Renal cortex interstitium (tissue), 11 donors: Measurements from ENCODE around the gene LIMS2. TPM values are rescaled to one million over a fixed set of nuclear protein-coding genes. Genes with fewer than 3 reads are reported as not detected.

Source experiments
- DNase-seq, 11 donors: peaks; one replicate each; pipeline ENCODE4 v3.0.0-alpha.2; 2013; ENCODE audit warnings: low read depth in 9 of 11, low spot score in 4 of 11; ENCODE audit errors: extremely low read depth in 1 of 11
- polyA plus RNA-seq, 3 donors: library from polyadenylated mRNA; unstranded; fragments of 120-200 nt; gene quantifications; one replicate each; pipeline ENCODE4 v1.2.1, GENCODE V29; 2013; ENCODE audit not compliant: insufficient read length in 3 of 3

The LIMS2 gene
- polyA plus RNA-seq, 3 donors, result 17.0 to 23.2 (median 22.1) TPM

DNA sequence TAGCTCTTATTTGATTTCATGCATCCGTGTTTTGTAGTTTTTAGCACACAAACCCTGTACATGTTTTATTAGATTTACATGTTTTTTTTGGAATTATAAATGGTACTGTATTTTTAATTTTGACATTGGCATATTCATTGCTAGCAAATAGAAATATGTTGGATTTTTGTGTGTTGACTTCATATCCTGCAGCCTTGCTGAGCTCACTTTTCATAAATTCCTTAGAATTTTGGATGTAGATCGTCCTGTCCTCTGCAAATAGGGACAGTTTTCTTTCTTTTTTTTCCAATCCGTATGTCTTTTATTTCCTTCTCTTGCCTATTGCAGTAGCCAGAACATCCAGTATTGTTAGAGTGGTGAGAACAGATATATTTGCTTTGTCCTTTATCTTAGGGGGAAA lies 76.1 kb downstream of the LIMS2 start:
- no peak for DNase-seq

- no peak for DNase-seq
Measured at GRCh38 chr2:127598711-127599110, 76.6 kb downstream of the LIMS2 start.

DNA sequence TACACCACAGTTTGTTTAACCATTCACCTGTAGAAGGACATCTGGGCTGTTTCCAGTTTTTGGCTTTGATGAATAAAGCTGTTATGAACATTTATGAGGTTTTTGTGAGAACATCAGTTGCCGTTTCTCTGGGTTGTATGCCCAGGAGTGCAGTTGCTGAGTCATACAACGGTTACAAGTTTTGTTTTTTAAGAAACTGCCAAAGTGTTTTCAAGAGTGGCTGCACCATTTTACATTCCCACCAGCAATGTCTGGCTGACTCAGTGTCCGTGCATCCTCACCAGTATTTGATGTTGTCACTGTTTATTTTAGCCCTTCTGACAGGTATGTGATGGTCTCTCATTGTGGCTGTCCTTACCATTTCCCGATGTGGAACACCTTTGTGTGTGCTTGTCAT lies 77.3 kb downstream of the LIMS2 start:
- DNase-seq, result no peak

DNA sequence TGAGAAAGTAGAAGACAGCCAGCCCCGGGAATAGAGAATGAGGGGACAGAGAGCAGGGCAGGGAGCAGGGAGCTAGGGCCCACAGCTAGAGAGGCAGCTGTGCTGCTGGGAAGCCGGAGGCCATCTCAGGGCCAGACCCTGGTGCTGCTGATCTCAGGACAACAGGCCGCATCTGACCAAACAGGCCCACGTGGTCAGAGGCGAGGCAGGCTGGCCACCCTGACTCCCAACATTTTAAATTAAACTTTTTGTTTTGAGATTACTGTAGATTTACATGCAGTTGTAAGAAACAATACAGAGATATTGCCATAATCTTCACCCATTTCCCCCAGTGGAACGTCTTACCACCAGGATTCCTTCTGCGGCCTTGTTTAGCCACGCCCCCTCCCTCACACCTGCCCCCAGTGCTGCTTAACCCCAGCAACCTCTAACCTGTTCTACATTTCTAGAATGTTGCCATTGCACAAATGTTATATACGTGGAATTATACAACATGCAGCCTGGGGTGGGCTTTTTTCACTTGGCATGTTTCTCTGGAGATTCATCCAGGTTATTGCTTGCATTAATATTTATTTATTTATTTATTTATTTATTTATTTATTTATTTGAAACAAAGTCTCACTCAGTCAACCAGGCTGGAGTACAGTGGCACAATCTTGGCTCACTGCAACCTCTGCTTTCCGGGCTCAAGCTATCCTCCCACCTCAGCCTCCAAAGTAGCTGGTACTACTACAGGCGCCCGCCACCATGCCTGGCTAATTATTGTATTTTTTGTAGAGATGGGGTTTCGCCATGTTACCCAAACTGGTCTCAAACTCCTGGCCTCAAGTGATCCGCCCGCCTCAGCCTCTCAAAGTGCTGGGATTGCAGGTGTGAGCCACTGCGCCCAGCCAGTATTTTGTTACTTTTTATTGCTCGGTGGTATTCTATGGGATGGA lies 78.0 kb downstream of the LIMS2 start:
- no peak for DNase-seq

DNA sequence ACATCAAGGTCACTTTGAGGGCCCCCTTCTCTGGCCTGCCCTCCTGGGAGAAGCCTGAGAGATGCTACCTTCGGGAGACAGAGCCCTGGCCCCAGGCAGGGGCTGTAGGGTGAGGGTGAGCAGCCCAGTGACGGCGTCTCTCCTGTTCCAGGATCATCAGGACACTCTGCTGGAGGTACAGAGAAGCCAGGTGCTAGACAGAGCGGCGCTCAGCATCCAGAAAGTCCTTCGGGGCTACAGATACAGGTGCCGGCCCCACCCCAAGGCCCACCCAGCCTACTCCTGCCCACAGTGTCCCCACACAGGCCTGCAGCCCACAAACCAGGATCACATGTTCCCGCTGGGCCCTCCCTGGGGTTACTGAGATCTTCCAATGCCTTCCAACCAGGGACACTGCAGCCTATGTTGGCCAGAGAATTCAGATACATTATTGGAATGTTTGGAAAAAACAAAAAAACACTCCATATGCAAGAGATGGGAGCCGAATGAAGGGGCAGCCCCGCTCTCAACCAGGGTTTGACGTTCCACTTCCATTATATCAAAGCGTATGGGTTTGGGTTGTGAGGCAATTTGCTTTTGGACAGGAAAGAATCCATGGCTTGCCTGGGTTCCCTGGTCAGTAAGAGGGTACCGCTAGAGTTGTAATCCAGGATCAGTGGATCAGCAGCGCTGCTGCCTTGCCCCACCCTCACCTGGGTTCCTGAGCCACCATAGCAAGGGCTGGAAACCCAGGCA lies 78.9 kb downstream of the LIMS2 start:
- DNase-seq, result no peak

DNA sequence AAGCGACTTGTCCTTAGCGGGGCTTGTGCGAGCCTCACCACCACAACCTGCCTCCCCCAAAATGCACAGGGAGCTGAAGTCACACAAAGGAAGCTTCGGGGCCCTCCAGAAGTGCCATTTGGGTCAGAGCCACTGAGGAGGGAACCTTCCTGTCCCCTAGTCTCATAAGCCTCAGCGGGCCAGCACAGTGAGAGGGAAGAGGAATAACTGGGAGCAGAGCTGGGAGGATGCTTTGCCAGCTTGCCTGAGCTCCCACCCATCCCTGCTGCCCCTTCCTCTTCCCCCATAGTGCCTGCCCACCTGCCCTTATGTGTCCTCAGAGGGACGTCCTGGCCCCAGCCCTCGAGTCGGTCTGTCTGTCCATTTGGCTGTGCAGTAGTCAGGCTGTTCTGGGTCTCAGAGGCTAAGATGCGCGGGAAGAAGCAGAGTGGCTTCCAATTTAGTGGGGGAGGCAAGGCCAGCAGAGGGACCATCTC lies 81.2 kb downstream of the LIMS2 start:
- no peak for DNase-seq

- no peak for DNase-seq
Measured at GRCh38 chr2:127593228-127594115, 81.9 kb downstream of the LIMS2 start.

DNA sequence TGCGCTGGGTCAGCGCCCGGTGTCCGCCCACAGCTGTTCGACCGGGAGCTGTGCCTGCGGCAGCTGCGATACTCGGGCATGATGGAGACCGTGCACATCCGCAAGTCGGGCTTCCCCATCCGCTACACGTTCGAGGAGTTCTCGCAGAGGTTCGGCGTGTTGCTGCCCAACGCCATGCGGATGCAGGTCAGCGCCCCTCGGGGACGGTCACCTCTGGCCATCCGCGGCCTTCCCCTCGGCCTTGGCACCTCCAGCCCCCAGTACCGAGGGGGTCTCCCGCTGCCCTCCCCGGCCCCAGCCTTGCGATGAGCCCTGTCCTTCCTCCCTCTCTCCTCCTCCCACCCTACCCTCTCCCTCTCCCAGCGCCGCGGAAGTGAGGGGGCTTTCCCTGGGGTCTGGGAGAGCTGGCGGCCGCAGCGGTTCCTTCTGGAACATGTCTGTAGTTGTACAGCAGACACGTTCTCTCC lies 82.5 kb downstream of the LIMS2 start:
- DNase-seq, result no peak

DNA sequence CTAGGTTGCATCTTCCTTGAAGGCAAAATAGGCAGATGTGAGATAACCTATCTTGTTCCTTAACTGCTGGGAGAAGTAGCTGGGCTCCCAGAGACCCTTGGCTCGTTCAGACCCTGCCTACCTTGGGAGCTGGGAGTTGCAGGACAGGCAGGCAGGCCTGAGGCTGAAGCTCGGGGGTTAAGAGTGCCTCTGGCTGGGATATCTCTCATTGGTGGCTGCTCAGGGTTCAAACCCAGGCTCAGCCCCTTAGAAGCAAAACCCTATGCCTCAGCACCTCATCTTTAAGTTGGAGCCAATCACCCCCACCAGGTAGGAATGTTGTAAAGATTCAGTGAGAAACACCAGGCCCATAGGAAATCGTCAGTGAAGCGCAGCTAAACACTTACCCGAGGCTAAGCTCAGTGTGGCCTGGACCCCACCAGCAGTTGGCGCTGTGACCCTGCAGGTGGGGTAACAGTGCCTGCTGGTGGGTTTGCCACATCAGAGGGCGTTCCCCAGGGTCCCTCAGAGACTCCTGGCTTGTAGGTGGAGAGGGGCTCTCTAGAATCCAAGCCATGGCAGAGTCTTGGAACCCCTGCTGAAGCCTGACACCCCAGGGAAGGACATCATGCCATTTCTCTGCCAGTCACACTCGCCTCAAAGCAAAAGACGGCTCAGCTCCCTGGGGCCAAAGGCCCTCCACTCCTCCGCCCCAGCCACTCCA lies 84.0 kb downstream of the LIMS2 start:
- peak in 10 of 11 donors; percentile 28 to 58 (median 44) for DNase-seq

DNA sequence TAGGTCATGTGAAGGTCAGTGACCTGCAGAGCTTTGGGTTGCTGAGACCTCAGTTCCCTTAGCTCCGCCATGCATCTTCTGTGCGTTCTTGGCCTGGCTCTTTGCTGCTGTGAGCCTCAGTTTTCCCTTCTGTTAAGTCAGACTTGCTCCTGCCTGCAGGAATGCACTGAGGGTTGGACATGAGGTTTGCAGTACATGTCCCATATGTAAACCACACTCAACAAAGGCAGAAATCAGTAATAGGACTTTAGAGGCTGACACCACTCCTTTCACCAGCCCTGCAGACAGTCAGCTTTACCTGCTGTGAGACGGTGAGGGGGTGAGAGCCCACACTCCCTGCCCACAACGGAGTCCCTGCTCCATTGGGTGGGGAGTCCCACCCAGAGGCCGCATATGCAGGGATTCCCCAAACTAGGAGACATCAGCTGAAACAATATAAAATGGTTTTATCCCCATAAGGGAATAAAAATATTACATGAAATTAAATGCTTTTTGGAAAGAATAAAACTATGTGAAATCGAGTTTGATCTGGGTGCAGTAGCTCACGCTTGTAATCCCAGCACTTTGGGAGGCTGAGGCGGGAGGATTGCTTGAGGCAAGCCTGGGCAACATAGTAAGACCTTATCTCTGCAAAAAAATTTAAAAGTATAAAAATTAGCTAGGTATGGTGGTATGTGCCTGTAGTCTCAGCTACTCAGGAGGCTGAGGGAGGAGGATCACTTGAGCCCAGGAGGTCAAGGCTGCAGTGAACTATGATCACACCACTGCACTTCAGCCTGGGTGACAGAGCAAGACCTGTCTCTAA lies 84.7 kb downstream of the LIMS2 start:
- DNase-seq, result no peak

GRCh38 chr2:127589841-127590240 lies 85.5 kb downstream of the LIMS2 start:
- no peak for DNase-seq

DNA sequence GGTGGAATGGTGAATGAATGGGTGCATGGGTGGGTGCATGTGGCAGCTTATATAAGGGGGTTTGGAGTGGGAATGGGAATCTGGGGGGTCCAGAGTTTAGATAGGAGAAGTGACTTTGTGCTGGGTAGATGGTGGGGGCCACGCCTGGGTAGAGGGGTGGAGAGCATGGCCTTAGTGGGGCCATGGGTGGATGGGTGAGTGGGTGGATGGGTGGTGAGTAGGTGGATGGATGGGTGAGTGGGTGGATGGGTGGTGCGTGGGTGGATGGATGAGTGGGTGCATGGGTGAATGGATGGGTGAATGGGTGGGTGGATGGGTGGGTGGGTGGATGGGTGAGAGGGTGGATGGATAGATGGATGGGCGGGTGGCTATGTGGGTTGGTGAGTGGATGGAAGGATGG lies 86.0 kb downstream of the LIMS2 start:
- no peak for DNase-seq

Other genes with a start within 250 kb of the LIMS2 start
- 10 to 100 TPM; 65.0 to 79.4 (median 72.0) TPM for gene IWS1, start 149.0 kb downstream of the LIMS2 start, polyA plus RNA-seq
- 10 to 100 TPM; 20.6 to 33.3 (median 22.2) TPM for gene MYO7B, start 139.8 kb downstream of the LIMS2 start, polyA plus RNA-seq
- gene GPR17, start 29.4 kb downstream of the LIMS2 start, polyA plus RNA-seq, result 1 to 10 TPM in 2 of 3 donors, under 1 TPM in 1; 0.98 to 2.0 (median 1.4) TPM
- not detected for gene SFT2D3, start 26.0 kb upstream of the LIMS2 start, polyA plus RNA-seq
- 10 to 100 TPM; 50.9 to 64.1 (median 55.3) TPM for gene WDR33, start 135.6 kb upstream of the LIMS2 start, polyA plus RNA-seq
- gene POLR2D, start 182.6 kb upstream of the LIMS2 start, polyA plus RNA-seq, result 10 to 100 TPM; 35.7 to 40.0 (median 36.9) TPM
- gene AMMECR1L, start 210.4 kb upstream of the LIMS2 start, polyA plus RNA-seq, result 10 to 100 TPM; 25.4 to 28.7 (median 27.8) TPM